GM21526 (cell line): ENCODE measurements around the gene CTNNBL1.
"Not testable (repeated sequence)": the region's sequence is repeated elsewhere in the genome, so short reads cannot be mapped to it uniquely, and the experiment has no call there.

Source experiments
- ATAC-seq: cut with Tn5 transposase; IDR thresholded peaks from one replicate; pipeline ENCODE4 v1.9.1; 2021; ENCODE audit warnings: moderate library complexity; ENCODE audit not compliant: unreplicated experiment, low FRiP score

The CTNNBL1 gene, protein sequence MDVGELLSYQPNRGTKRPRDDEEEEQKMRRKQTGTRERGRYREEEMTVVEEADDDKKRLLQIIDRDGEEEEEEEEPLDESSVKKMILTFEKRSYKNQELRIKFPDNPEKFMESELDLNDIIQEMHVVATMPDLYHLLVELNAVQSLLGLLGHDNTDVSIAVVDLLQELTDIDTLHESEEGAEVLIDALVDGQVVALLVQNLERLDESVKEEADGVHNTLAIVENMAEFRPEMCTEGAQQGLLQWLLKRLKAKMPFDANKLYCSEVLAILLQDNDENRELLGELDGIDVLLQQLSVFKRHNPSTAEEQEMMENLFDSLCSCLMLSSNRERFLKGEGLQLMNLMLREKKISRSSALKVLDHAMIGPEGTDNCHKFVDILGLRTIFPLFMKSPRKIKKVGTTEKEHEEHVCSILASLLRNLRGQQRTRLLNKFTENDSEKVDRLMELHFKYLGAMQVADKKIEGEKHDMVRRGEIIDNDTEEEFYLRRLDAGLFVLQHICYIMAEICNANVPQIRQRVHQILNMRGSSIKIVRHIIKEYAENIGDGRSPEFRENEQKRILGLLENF

DNA sequence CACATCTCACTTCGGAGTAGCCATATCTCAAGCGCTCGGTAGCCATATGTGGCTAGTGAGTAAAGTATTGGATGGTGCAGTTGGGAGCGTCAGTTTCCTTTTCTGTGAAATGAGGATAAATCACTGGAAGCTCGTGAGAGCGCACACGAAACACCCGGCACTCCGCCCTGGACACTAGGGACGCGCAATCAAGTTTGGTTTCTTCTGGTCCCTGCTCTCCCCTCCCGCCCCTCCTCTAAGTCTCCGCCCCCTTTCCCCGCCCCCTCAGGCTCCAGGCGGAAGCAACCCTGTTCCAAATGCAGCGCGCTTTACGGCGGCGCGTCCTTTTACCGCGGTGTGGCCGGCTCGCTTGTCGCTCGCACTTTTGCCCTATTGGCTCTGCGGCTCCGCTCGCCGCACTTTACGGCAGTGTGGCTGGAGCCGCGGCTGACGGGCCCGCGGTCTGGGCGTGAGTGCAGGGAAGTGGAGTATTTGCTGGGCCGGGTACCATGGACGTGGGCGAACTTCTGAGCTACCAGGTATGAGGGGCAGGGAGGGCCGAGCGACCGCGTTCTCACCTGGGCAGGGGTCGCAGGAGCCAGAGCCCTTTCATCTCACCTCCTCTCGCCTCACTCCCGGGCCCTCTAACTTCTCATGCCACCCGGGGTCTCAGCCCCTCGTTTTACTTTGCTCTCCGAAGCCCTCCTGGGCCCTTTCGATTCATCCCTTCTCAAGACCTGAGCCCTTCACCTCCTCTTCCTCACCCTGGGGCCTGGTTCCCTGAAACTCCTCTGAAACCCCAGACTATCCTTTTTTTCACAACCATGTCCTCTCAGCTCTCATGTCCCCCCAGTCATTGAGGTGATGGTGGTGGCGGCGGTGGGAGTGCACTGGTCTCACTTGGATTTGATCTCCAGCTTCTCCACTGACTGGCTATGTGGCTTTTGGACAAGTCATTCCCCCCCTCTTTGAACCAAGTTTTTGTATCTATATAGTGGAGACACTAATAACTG is at the start of gene CTNNBL1:
TSS of gene CTNNBL1 (plus strand) at position 396 of the 992 bp plus-strand sequence. CDS start at position 489, 93 bp downstream.
- peak; percentile 61 for ATAC-seq

DNA sequence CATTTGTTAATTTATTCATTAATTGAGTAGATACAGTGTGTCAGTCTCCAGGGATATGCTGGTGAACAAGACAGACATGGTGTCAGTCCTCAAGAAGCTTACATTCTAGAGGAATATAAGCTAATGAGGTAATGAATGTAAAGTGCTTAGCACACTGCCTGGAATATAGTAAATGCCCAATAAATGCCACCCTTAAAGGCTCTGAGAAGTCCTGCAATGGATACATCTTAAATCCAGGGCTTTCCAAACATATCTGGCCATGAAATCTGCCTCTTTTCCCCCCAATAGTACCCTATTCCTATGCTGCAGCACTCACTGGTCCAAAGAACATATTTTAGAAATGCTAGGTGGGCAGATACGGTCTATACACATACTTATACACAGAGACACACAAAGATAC is 49.2 kb upstream of the CTNNBL1 start:
- no peak for ATAC-seq

DNA sequence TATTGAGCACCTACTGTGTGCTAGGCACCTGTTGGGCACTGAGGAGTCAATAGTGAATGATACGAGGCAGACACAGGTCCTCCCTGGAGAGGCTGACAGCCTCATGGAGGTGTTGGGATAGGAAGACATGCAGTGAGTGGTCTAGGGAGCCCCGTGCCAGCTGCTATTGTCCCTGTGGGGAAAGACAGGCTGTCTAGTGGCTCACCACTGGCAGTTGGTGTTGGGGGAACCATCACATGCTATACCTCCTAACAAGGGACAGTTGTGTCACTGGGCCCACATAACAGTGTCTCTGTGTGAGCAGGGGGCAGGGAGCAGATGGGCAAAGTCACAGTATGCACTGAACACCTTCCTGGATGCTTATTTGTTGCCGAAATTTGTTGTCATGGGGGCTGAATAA is 45.9 kb upstream of the CTNNBL1 start:
- ATAC-seq, result no peak

DNA sequence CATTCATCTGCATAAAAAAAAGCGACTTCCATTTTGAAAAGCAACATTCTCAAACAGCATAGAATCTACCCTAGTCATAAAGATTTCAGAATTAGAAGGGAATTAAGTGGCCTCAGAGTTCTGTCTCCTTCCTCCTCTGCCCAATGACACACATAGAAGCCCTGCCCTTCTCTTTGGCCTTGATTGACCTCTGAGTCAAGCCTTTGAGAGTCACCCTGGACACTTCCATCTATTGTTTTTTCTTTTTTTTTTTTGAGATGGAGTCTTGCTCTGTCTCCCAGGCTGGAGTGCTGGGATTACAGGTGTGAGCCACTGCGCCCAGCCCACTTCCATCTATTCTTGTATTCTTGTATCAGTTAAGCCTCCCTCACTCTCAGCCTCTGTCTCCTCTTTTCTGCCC is 44.8 kb upstream of the CTNNBL1 start:
- no peak for ATAC-seq

DNA sequence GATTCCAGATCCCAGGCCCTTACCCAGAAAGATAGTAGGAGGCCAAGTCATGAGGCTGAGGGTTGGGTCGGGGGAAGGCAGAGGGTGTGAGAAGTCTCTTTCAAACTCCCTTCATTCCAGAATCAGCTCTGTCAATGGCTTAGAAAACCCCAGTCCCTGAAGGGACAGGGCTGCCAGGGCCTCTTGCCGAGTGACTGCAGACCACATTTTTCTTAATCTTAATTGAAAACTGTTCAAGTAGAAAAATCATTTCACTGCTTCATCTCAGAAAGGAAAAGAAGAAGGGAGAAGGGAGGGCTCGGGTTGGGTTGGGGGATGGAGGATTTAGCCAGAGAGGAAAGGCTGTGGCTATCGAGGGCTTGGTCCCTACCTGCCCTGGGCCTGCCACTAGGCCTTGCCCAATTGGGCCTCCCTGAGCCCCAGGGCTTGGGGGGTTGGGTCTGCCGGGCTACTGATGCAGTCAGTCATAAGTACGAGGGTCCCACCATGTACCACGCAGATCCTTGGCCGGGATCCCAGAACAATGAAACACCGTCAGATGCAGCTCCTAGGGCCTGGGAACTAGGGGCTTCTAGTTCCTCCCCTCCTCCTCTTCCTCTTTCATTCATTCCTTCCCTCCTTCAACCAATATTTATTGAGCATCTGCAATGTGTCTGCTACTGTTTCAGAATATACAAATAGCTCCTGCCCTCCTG is 44.0 kb upstream of the CTNNBL1 start:
- no peak for ATAC-seq

DNA sequence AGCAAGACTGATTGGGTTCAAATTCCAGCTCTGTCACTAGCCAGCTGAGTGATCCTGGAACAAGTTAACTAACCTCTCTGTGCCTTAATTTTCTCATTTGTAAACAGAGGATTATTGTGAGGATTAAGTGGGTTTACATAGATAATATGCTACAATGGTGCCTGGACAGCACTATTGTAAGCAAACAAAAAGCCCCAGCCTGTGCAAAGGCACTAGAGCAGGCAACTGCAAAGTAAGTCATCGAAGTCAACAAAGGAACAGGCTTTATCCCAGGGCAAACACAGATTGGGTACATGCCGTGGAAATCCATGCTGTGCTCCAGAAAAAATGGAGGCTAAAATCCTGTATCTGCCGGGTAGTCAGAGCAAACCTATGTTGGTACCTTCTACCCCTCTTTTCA is 43.2 kb upstream of the CTNNBL1 start:
- no peak for ATAC-seq

DNA sequence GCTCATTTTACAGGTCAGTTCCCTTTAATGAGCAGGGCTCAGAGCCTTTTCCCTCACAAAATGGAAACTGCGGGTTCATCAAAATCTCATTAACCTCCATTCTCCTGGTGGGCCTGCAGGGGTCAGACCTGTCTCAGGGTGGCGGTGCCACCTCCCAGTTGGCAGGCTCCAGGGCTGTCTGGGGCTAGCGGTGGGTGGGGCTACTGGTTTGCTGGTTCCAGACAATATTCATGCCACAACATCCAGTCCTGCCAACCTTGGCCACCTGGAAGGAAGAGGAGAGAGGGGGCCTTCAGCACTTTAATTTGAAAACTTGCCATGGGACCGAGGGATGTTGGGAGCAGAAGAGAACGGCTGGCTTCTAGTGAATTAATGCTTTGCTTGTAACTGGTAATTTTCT is 41.9 kb upstream of the CTNNBL1 start:
- ATAC-seq, result no peak

DNA sequence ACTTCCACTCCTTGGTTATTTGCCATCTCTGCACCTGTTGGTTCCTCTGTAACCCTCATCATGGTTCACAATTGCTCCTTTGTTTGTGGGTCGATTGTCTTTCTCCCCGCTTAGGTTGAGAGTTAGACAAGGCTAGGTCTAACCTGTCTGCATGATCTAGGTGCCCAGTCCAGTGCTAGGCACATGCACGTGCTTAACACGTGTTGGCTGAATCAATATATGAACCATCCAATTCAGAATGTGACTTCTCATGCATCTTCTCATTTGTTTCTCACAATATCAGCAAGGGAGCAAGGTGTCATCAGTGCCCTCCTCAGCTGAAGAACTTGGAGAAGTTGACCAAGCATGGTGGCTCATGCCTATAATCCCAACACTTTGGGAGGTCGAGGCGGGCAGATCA is 36.9 kb upstream of the CTNNBL1 start:
- ATAC-seq, result no peak

DNA sequence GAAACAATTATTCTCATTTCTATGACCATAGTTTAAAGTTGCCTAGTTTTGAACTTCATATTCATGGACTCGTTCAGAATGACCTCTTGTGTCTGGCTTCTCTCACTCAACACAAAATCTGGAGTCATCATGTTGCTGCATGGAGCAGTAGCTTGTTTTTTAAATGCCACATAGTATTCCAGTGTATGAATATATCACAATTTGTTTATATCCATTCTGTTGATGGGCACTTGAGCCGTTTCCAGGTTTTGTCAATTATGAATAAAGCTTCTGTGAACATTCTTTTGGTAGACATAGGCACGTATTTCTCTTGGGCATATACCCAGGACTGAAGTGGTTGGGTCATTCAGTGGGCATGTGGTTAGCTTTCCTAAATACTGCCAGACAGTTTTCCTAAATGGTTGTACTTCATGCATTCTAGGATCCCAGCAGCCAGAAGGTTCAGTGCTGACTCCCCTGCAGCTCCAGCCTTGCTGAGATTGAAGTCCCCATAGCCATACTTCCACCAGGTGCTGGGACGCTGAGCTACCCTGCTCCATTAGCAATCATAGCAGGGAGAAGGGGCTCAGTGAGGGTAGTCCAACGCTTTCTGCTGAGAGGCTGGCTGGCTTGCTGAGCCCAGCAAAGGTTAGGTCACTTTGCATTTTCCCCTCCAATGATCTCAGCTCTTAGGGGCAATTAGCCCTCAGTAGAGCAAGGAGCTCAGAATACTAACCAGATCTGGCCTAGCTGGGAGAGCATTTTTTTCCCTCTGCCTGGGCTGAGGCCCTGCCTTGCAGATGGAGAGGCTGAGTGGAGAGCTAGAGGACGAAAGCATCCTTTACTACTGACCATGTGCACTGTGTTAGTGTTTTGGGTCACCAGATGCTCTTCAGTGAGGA is 35.7 kb upstream of the CTNNBL1 start:
- no peak for ATAC-seq

DNA sequence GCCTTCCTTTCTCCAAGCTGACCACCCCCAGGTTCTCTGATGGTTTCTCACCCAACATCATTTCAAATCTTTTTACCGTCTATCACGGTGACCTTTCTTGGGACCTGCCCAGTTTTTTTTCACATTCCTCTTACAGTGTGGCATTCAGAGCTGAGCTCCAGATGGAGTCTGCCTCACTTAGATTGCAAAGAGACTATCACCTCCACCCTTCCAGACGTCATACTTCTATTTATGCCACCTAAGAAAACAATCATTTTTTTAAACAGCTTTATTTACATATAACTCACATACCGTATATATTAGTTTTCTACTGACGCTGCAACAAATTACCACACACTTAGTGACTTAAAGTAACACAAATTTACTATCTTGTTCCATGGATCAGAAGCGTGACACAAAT is 32.3 kb upstream of the CTNNBL1 start:
- ATAC-seq, result no peak

DNA sequence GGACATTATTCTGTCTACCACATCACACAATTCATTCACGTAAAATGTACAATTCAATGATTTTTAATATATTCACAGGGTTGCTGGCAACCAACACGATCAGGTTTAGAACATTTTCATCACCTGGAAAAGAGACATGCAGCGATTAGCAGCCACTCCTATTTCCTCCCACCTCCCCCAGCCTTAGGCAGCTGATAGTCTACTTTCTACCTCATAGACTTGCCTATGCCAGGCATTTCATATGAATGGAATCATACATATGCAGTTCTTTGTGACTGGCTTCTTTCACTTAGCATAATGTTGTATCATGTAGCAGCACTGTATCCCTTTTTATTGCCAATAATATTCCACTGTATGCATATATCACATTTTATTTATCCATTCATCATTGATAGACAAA is 31.5 kb upstream of the CTNNBL1 start:
- ATAC-seq, result no peak

DNA sequence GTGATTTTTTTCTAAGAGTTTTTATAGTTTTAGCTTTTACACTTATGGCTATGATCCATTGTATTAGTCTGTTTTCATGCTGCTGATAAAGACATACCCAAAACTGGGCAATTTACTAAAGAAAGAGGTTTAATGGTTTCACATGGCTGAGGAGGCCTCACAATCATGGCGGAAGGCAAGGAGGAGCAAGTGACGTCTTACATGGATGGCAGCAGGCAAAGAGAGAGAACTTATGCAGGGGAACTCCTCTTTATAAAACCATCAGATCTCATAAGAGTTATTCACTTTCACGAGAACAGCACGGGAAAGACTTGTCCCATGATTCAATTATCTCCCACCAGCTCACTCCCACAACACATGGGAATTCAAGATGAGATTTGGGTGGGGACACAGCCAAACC is 29.2 kb upstream of the CTNNBL1 start:
- not testable (repeated sequence) for ATAC-seq

DNA sequence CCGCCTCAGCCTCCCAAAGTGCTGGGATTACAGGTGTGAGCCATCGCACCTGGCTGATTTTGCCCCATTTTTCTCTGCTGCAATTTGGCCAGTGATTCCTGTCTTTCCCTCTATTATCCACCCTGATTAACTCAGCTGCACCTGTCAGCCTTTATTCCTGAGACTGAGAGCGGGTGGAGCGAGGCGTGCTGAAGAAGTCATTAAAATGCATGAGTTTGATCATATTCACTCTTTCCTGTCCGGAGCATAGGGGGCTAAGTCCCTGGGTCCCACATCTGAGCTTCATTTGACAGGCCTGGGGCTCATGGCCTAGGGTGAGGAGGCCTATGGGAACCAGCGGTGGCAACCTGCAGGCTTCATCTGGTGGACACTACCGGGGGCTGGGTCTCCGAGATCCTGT is 25.7 kb upstream of the CTNNBL1 start:
- no peak for ATAC-seq

DNA sequence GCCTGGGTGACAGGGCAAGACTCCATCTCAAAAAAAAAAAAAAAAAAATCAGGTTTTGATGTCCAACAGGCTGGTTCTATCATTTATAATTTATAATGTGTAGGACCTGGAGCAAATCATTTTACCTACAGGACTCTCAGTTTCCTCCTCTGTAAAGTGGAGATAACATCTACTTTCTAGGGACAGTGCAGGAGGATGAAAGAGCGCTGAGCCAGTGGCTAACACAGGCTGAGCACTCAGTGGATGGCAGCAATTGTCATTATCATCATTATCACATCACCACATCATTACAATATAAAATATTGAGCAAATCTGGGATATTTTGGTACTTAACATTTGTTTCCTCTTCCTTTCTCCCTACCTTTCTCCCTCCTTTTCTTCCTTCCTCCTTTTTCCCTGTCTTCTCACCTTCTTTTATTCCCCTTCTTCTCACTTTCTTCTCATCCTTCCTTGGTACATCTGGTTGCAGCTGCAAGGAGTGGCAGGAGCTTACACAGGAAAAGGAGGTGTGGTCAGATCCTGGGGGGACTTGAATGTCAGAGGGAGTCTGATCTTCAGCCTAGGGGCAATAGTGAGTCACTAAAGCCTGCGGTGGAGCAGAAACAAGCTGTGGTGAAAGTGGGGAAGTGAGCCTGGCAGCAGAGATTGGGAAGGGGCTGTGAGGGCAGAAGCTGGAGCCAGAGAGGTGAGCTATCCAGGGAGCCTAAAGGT is 24.6 kb upstream of the CTNNBL1 start:
- ATAC-seq, result no peak

DNA sequence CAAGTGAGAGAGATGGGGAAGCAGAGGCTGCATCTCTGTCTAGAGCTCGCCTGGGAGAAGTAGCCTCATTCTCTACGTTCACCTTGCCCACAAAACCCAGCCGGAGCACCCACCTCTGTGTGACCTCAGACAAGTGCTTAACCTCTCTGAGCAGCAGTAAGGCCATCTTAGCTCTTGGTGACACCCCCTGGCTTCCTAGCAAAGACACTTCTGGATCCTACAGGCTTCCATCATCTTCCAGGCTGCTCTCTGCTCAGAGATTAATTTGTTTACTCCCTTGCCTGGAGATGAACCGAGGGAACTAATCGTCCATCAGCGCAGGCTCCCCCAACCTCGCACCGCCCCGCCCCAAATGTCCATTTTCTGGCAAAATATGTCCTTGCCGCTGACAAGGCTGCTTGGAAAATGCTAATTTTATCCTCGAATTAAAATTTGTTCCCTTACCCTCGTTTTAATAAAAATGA is 24.0 kb upstream of the CTNNBL1 start:
- ATAC-seq, result no peak

DNA sequence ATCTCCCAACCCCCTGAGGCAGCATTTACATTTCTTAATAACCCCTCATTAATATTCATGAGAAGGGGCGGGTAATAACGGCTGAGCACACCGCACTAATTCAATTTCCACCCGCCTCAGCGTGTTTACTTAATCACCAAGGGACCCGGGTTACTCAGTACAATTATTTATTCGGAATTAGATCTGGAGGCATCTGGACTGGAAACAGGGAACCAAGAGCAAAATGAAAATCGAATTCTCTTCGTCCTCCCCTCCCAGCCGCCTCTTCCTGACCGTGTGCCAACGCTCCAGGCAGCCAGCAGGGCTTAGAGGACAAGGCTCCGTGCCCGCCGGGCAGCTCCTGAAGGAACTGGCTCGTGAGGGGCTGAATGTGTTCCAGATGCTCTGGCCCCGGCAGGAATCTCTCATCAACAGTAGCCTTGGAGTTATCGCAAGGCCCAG is 23.5 kb upstream of the CTNNBL1 start:
- no peak for ATAC-seq

DNA sequence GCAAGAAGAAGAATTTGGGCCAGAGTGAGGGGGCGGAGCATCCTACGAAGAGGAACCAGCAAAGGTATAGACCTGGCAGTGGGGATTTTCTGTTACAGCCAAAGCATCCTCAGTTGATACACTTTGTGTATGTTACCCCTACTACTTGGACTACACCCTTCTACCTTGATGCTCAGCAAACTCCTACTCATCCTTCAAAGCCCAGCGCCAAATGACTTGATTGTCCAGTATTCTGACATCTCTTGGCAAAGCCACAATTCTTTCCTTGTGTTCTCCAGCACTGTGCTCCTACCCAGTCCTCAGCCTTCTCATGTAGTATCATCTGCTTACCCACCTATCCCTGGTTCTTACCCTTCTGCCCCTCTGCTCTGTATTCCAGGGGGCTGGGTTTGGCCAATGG is 21.7 kb upstream of the CTNNBL1 start:
- no peak for ATAC-seq

DNA sequence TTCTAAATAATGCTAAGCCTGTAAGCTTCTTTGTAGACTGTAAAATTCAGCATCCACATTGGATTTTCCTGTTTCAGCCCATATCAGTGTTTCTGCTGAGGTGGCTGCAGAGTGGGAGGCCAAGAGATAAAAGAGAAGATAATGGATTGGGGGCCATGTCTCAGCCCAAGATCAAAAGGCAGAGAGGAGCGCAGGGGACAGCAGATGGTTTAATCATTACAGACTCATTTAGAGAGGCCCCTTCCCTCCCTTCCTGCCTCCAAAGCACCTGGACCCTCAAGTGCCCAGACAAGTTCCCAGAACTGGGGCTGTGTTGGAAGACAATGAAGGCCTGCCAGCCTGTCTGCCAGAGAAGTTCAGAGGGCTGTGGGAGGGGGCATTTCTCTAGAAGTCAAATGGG is 20.4 kb upstream of the CTNNBL1 start:
- no peak for ATAC-seq

DNA sequence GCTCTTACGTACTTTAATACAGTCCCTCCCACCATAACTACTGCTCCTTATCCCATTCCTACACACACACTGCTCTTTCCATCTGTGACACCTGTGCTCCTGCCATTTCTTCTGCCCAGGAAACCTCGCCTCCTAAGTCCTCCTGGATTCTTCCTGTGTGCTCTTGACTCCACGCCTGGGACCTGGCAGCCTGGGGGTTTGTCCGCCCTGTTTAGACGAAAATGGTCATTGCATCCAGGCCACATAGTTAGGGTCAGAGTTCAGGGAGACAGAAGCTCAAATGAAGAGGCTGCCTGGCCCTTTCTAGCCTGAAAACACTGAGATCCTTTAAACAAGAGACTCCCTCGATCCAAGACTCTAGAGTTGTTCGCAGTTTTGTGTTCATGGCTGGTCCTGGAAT is 17.4 kb upstream of the CTNNBL1 start:
- ATAC-seq, result no peak
